ENCODE results near the gene FANCC. TPM values are rescaled to one million over a fixed set of nuclear protein-coding genes. Genes with fewer than 3 reads are reported as not detected.
"Not testable (repeated sequence)": the region's sequence is repeated elsewhere in the genome, so short reads cannot be mapped to it uniquely, and the experiment has no call there.

FANCC gene
- total RNA-seq, 1 donor from 2014 or later, result 6.1 TPM

DNA sequence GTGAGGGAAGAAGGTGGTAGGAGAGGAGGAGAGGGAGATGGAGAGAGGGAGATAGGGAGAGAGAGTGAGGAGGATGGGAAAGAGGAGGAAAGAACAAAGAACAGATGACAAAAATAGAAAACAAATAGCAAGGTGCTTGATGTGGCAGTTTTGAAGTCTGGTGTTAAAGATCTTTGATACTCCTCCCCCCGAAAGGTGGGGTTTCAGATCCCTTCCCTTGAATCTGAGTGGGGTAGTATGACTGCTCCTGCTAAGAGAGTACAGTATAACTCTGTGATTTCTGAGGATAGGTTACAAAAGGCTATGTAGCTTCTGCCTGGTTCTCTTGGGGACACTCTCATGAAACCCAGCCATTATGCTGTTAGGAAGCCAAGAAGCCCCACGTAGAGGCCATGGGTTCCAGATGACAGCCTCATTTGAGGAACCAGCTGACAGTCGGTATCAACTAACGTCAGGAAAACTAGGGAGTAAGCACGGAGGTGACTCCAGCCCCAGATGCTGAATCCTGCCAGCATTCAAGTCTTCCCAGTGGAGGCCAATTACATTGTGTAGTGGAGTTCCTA, 102.1 kb downstream of the FANCC start:
- DNase-seq (ENCODE audit: missing footprints), result no peak
- ATAC-seq, result no peak
- intact Hi-C loops (cut with DNase I), result no loop called here

- DNase-seq (ENCODE audit: missing footprints) (no peak), ATAC-seq (no peak)
- intact Hi-C loops (cut with DNase I), result no loop called here
These were observed 104.4 kb downstream of the FANCC start for GRCh38 chr9:95213117-95213516.

- ATAC-seq (no peak), DNase-seq (ENCODE audit: missing footprints) (no peak)
- intact Hi-C loops (cut with DNase I), result no loop called here
These were observed 106.5 kb downstream of the FANCC start for GRCh38 chr9:95211028-95211427.

GRCh38 chr9:95207403-95207802, 110.1 kb downstream of the FANCC start:
- DNase-seq (ENCODE audit: missing footprints), result no peak
- ATAC-seq, result no peak
- intact Hi-C loops (cut with DNase I), result no loop called here

GRCh38 chr9:95206143-95206542, 111.4 kb downstream of the FANCC start:
- DNase-seq (ENCODE audit: missing footprints) (no peak), ATAC-seq (no peak)
- intact Hi-C loops (cut with DNase I), result no loop called here

GRCh38 chr9:95204710-95205109, 112.8 kb downstream of the FANCC start:
- intact Hi-C loops (cut with DNase I), result no loop called here
- ATAC-seq, result no peak
- no peak for DNase-seq (ENCODE audit: missing footprints)

DNA sequence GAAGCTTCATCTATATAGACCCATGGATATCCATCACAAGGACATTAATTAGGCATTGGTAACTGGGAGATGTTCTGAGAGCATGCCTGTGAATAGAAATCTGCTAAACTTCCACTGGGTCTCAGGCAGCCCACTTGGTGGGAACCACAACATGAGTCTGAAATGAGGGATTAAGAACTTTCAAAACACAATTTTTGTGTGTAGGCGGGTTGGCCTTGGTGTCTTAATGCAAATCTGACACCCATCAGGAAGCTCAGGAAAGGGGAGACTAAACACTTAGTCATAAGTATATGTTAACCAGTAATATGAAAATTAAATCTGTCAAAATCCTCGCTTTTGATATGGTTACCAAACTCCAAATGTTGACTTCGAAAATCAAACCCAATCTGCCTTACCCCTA, 113.2 kb downstream of the FANCC start:
- ATAC-seq (no peak), DNase-seq (ENCODE audit: missing footprints) (no peak)
- intact Hi-C loops (cut with DNase I), result no loop called here

- intact Hi-C loops (cut with DNase I); ATAC-seq; DNase-seq (ENCODE audit: missing footprints): not testable (repeated sequence)
These were observed 114.5 kb downstream of the FANCC start for GRCh38 chr9:95203019-95203418.

DNA sequence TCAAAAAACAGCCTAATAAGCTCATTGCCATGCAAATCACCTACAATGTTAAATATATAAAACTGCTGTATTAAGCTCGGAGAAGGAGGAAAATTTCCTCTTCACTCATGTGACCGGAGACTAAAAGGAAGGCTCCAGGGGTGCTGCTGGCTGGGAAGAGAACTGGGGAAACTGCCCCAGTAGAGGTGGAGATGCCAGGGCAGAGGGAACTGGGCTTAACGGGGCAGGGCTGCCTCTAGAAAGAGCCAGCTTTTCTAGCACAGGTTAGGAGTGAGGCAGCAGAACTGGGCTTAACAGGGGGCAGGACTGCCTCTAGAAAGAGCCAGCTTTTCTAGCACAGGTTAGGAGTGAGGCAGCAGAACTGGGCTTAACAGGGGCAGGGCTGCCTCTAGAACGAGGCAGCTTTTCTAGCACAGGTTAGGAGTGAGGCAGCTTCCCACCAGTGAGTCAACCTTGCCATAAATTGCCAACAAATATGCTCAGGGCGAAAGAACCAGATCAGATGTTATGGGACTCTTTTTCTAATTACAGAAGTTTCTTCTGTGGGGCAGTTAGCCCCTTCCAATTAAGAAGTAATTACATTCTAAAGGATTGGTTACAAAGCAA, 115.3 kb downstream of the FANCC start:
- DNase-seq (ENCODE audit: missing footprints), result no peak
- no peak for ATAC-seq
- intact Hi-C loops (cut with DNase I), result no loop called here

GRCh38 chr9:95201206-95201605, 116.3 kb downstream of the FANCC start:
- ATAC-seq, result no peak
- no peak for DNase-seq (ENCODE audit: missing footprints)

DNA sequence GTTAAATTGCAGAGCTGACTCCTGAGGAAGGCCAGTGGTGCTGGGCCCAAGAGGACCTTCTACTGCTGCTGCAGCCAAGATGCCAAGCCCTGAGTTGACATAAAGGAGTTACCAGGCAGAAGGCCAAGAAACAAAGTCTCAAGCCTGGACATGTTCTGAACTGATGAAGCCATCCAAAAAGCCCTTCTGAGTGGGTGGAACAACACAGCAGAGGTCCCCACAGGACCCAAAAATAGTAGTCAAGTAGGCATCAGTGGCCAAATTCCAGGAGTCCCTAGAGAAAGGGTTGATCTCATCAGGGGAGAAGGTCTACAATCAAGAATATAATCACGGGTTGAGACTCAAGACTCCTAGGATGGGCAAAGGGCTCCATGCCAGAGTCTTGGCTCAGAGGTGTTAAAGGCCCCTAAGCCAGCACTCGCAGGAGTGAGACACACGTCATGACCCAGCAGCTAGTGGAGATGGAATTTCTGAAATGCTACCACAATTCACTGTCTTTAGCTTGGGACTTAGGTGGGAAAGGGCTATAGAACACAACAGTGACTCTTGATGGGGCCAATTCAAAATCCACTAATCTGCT, 119.7 kb downstream of the FANCC start:
- intact Hi-C loops (cut with DNase I), result no loop called here
- DNase-seq (ENCODE audit: missing footprints), result no peak
- ATAC-seq, result peak; percentile 59

More at GRCh38 chr9:95201206-95201605, 116.3 kb downstream of the FANCC start:
- intact Hi-C loops (cut with DNase I), result no loop called here

GRCh38 chr9:95193480-95193879, 124.0 kb downstream of the FANCC start:
- no peak for DNase-seq (ENCODE audit: missing footprints)
- no peak for ATAC-seq
- intact Hi-C loops (cut with DNase I), result no loop called here

DNA sequence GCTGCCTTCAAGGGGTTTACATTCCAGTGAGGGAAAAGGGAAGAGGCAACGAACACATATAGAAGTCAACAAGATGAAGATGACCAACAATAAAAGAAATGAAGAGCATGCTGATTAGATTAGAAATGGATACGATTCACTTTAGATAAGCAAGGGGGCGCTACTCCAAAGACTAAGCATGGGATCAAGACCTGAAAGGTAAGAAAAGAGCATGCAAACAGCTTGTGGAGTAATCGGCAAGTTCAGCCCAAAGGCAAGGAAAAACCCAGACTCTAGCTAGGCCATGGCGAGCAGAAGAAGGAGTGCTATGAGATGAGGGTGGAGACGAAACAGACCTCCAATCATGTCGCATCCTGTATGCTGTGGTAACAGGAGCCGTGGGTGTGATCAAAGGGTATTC, 124.4 kb downstream of the FANCC start:
- no peak for DNase-seq (ENCODE audit: missing footprints)
- ATAC-seq, result no peak
- intact Hi-C loops (cut with DNase I), result no loop called here

DNA sequence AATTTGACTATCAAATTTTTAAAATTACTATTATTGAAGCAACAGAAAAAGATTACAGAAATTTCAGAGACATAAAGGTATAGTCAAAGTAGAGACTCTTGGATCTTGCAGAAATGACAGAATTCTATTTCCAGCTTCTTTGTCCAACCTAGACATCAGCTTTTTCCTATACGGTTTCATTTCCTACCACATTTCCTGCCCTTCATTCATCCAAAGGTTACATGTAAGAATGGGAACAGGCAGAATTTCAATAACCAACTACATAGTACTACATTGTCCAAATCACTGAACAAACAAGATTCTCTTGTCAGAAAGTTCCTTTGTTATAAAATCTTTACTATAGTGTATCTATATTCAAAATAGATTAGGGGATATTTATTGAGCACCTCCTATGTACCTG, 124.9 kb downstream of the FANCC start:
- ATAC-seq (no peak), DNase-seq (ENCODE audit: missing footprints) (no peak)
- intact Hi-C loops (cut with DNase I), result no loop called here

DNA sequence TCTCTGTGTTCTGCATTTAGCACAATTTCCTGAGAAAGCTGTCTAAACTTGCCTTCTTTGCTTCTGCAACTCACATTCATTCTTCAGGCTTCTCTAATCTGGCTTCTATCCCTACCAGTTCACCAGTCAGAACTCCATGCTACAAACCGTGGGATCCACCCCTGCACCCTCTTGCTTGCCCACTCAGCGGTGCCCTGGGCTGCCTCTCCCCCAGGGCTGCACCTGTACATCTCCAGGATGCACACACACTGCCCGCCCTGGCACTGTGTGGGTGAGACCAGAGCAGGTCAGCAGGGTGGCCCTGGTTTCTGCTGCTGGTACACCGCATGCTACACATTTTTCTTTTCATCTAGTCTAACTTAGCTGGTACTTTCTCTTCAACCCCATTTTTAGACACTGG, 127.1 kb downstream of the FANCC start:
- no peak for DNase-seq (ENCODE audit: missing footprints)
- ATAC-seq, result no peak
- intact Hi-C loops (cut with DNase I), result no loop called here

GRCh38 chr9:95189251-95190098, 128.0 kb downstream of the FANCC start:
- DNase-seq (ENCODE audit: missing footprints), result no peak
- intact Hi-C loops (cut with DNase I), result loop anchor here (10.0 kb wide), 1 partner anchor 65 kb away; no protein-coding TSS in a partner anchor
- ATAC-seq, result peak; percentile 50

DNA sequence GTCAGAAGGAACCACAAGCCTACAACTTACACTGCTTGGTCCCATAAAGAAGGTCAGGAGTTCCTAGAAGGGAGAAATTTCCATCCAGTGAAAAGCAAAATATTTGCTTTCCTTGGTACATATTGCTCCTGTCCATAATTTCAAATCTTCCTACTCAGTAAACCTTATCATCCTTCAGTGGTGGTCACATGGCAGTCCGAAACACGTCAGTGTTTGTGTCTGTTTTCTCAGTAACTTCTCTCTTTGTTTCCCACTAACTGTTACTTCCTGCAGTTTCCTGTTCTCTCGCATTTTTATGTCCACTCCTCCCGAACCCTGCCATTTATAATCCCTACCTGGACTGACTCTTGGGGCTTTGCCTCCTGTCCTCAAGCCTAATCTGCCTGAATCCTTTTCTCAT, 129.1 kb downstream of the FANCC start:
- DNase-seq (ENCODE audit: missing footprints) (no peak), ATAC-seq (no peak)
- intact Hi-C loops (cut with DNase I), result loop anchor here (10.0 kb wide), 1 partner anchor 64 kb away; no protein-coding TSS in a partner anchor

GRCh38 chr9:95185956-95186355, 131.6 kb downstream of the FANCC start:
- no peak for DNase-seq (ENCODE audit: missing footprints)
- ATAC-seq, result no peak
- intact Hi-C loops (cut with DNase I), result loop anchor here (10.0 kb wide), 1 partner anchor 61 kb away; no protein-coding TSS in a partner anchor

DNA sequence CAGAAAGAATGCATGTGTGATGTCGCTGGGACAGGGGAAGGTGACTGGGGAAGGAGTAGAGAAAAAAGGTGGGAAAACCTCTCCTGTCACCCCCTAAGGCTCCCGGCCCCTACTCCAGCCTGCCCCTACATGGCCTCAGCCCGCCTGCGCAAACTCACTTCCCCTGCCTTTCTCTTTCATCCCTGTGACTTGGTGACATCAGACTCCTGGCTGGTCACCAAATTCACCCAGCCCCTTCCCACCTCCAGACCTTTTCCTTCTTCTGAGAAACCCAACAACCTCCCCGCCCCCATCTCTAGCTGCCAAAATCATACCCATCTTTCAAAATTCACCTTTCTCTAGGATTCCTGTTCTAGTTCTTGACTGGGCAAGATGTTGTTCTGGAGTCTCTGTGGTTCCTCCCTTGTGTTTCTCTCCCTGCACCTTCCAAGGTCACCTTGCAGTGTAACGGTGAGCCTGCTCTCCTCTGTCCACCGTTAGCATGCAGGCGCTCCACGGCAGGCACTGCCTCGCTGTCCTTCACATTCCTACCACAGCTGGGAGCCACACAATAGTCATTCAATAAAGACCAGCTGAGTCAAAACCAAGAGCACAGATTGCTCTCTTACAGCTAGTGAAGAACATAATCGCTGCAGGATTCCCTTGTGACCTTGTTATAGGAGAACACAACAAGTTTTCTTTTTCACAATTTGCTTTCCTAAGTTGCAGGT, 134.5 kb downstream of the FANCC start:
- ATAC-seq (peak; percentile 60), DNase-seq (ENCODE audit: missing footprints) (no peak)
- intact Hi-C loops (cut with DNase I), result loop anchor here (2.0 to 10.0 kb wide), 2 partner anchors 58 to 132 kb away; no protein-coding TSS in a partner anchor
